DOHH2 (cell line): Measurements from ENCODE around the gene SYT7.

Experiments used
- EZH2phosphoT487 ChIP-seq: fragments of 200-600 bp; sonication (generic); IDR thresholded peaks from 2 replicates; pipeline ENCODE4 v1.6.1; 2017; ENCODE audit warnings: borderline replicate concordance, mild to moderate bottlenecking, antibody characterized with exemption, low read length, moderate library complexity, mixed read lengths
- TF ChIP-seq, protein P1 (sequence below): fragments of 200-600 bp; sonication (generic); IDR thresholded peaks from one replicate; pipeline ENCODE4 v1.5.1; 2014; ENCODE audit warnings: antibody characterized with exemption, mild to moderate bottlenecking, low read depth, low read length; ENCODE audit not compliant: poor library complexity, severe bottlenecking

DNA sequence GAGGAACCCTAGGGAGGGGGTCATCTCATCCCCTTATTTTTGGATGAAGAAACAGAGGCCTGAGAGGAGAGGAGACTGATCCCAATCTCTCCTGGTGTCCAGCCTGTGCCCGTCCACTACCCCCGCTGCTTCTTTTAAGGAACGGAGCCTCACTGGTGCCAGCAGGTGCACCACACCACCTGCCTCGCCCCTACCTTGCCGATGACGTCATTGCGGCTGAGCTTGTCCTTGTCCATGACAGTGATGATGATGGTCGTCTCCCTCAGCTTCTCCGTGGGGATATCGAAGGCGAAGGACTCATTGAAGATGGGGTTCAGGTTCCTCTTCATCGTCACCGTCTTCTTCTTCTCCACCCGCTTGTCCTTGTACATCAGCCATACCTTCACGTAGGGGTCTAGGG is 58.0 kb downstream of the SYT7 start:
- TF ChIP-seq, protein P1, sequence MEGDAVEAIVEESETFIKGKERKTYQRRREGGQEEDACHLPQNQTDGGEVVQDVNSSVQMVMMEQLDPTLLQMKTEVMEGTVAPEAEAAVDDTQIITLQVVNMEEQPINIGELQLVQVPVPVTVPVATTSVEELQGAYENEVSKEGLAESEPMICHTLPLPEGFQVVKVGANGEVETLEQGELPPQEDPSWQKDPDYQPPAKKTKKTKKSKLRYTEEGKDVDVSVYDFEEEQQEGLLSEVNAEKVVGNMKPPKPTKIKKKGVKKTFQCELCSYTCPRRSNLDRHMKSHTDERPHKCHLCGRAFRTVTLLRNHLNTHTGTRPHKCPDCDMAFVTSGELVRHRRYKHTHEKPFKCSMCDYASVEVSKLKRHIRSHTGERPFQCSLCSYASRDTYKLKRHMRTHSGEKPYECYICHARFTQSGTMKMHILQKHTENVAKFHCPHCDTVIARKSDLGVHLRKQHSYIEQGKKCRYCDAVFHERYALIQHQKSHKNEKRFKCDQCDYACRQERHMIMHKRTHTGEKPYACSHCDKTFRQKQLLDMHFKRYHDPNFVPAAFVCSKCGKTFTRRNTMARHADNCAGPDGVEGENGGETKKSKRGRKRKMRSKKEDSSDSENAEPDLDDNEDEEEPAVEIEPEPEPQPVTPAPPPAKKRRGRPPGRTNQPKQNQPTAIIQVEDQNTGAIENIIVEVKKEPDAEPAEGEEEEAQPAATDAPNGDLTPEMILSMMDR: no peak
- no peak for TF ChIP-seq EZH2phosphoT487
